H1 (cell line): ENCODE results near the gene UQCRC2. TPM values are rescaled to one million over a fixed set of nuclear protein-coding genes. Genes with fewer than 3 reads are reported as not detected.

Experiments
- ATF2 ChIP-seq: IDR thresholded peaks from 2 replicates; pipeline ENCODE4 v1.6.1; 2012; ENCODE audit warnings: low read length, inconsistent platforms
- BACH1 ChIP-seq: IDR thresholded peaks from 2 replicates; pipeline ENCODE4 v1.6.1; 2012; ENCODE audit warnings: low read length, improper control_type of control experiment
- CBX5 ChIP-seq: fragments of 300-800, 300-1000 bp; sonication (generic); IDR thresholded peaks from 2 replicates; pipeline ENCODE4 v1.7.1; 2016; ENCODE audit warnings: antibody characterized with exemption, low read length, low read depth
- CEBPB ChIP-seq: IDR thresholded peaks from 2 replicates; pipeline ENCODE4 v1.6.1; 2012; ENCODE audit warnings: low read depth, low read length
- CTBP2 ChIP-seq: IDR thresholded peaks from 2 replicates; pipeline ENCODE4 v1.7.0; 2011; ENCODE audit warnings: borderline replicate concordance, mild to moderate bottlenecking, moderate library complexity, mixed read lengths, low read length; ENCODE audit not compliant: insufficient read depth, insufficient read length
- EP300 ChIP-seq, 2 experiments: IDR thresholded peaks; 1 replicate in 1 of 2; 2 replicates in 1 of 2; pipeline ENCODE4 v1.6.1; 2011 to 2012; ENCODE audit warnings: low read depth in 2 of 2, low read length in 2 of 2, mild to moderate bottlenecking in 2 of 2, borderline replicate concordance in 1 of 2, inconsistent platforms in 1 of 2, moderate library complexity in 1 of 2
- EZH2 ChIP-seq: fragments of 200-600 bp; sonication (generic); IDR thresholded peaks from 2 replicates; pipeline ENCODE4 v1.7.1; 2012; ENCODE audit warnings: low read depth, mild to moderate bottlenecking, moderate library complexity, low read length, inconsistent platforms; ENCODE audit not compliant: severe bottlenecking
- GTF2F1 ChIP-seq: IDR thresholded peaks from 2 replicates; pipeline ENCODE4 v1.6.1; 2012; ENCODE audit warnings: low read depth, low read length, improper control_type of control experiment, borderline replicate concordance
- MAX ChIP-seq: IDR thresholded peaks from 2 replicates; pipeline ENCODE4 v1.6.1; 2012; ENCODE audit warnings: inconsistent platforms
- POLR2AphosphoS5 ChIP-seq: IDR thresholded peaks from 2 replicates; pipeline ENCODE4 v1.6.1; 2011; ENCODE audit warnings: low read depth, low read length
- POU5F1 ChIP-seq: IDR thresholded peaks from 2 replicates; pipeline ENCODE4 v1.6.1; 2011; ENCODE audit warnings: low read depth, mild to moderate bottlenecking, low read length, moderate library complexity
- RAD21 ChIP-seq, 2 experiments: IDR thresholded peaks in 1 of 2; conservative IDR thresholded peaks in 1 of 2; 2 replicates each; pipeline ENCODE4 v1.6.1; 2011; ENCODE audit warnings: low read depth in 2 of 2, low read length in 2 of 2, improper control_type of control experiment in 1 of 2, inconsistent platforms in 1 of 2, mild to moderate bottlenecking in 1 of 2, moderate library complexity in 1 of 2
- RNF2 ChIP-seq: fragments of 200-900, 300-1000 bp; sonication (generic); IDR thresholded peaks from 2 replicates; pipeline ENCODE4 v1.7.1; 2016; ENCODE audit warnings: borderline replicate concordance, low read depth, mild to moderate bottlenecking, antibody characterized with exemption, low read length; ENCODE audit not compliant: poor library complexity, severe bottlenecking; ENCODE audit errors: missing control alignments
- SAP30 ChIP-seq: fragments of 300-600 bp; sonication (generic); IDR thresholded peaks from 2 replicates; pipeline ENCODE4 v1.7.1; 2012; ENCODE audit warnings: low read length, moderate library complexity, mild to moderate bottlenecking, inconsistent platforms; ENCODE audit not compliant: insufficient read depth, insufficient replicate concordance
- SRF ChIP-seq: IDR thresholded peaks from 2 replicates; pipeline ENCODE4 v1.6.1; 2011; ENCODE audit warnings: mild to moderate bottlenecking, low read depth, low read length, moderate library complexity
- TEAD4 ChIP-seq: IDR thresholded peaks from 2 replicates; pipeline ENCODE4 v1.6.1; 2012; ENCODE audit warnings: low read depth, low read length, inconsistent platforms, mixed read lengths
- YY1 ChIP-seq: IDR thresholded peaks from 2 replicates; pipeline ENCODE4 v1.6.1; 2011; ENCODE audit warnings: low read depth, mild to moderate bottlenecking, low read length
- polyA plus RNA-seq, 7 experiments: library from polyadenylated mRNA; depleted of rRNA in 3 of 7; stranded (reverse) in 5 of 7; unstranded in 2 of 7; fragments of >200 nt in 5 of 7; fragments of 200-250 nt in 2 of 7; gene quantifications; 1 replicate in 5 of 7; 2 replicates in 1 of 7; 4 replicates in 1 of 7; pipeline versions ENCODE4 v1.2.1 to v1.2.3, GENCODE V29; 2011 to 2013; ENCODE audit warnings: missing spikeins in 2 of 7, mixed read lengths in 2 of 7
- total RNA-seq: library from RNA; stranded (reverse); fragmentation: NEBNext Ultra II Directional; extraction: Animal tissue kit (Norgen Biotek cat#: 25700); gene quantifications from 2 replicates; pipeline ENCODE4 v1.2.1, GENCODE V29; 2021
- TF ChIP-seq, protein P1 (sequence below), 3 experiments: IDR thresholded peaks; 1 replicate in 2 of 3; 2 replicates in 1 of 3; pipeline versions ENCODE4 v1.5.1 to v1.6.1; 2011; ENCODE audit warnings: low read length in 3 of 3, mild to moderate bottlenecking in 3 of 3, inconsistent platforms in 2 of 3, low read depth in 1 of 3, moderate library complexity in 1 of 3; ENCODE audit not compliant: insufficient read depth in 1 of 3; ENCODE audit errors: control extremely low read depth in 1 of 3

The UQCRC2 gene
- total and polyA plus RNA-seq, 2 of the 8 experiments (the other 6 are each of a cell fraction or from before 2014, with no cell fraction given): 94.4 to 182 TPM

GRCh38 chr16:22007509-22008214 is 54.5 kb downstream of the UQCRC2 start, which contains the start of gene MOSMO (continued):
- TF ChIP-seq, protein P1, sequence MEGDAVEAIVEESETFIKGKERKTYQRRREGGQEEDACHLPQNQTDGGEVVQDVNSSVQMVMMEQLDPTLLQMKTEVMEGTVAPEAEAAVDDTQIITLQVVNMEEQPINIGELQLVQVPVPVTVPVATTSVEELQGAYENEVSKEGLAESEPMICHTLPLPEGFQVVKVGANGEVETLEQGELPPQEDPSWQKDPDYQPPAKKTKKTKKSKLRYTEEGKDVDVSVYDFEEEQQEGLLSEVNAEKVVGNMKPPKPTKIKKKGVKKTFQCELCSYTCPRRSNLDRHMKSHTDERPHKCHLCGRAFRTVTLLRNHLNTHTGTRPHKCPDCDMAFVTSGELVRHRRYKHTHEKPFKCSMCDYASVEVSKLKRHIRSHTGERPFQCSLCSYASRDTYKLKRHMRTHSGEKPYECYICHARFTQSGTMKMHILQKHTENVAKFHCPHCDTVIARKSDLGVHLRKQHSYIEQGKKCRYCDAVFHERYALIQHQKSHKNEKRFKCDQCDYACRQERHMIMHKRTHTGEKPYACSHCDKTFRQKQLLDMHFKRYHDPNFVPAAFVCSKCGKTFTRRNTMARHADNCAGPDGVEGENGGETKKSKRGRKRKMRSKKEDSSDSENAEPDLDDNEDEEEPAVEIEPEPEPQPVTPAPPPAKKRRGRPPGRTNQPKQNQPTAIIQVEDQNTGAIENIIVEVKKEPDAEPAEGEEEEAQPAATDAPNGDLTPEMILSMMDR (IDR thresholded peaks at IDR 0.05; ENCODE audit: control extremely low read depth in 1 of 3, insufficient read depth in 1 of 3, low read depth in 1 of 3, low read length in 3 of 3): no peak
- TF ChIP-seq POLR2AphosphoS5 (no peak), EZH2 (no peak), EP300 (IDR thresholded peaks at IDR 0.05; ENCODE audit: borderline replicate concordance in 1 of 2, low read depth in 2 of 2, low read length in 2 of 2) (no peak), SAP30 (no peak), BACH1 (no peak), CBX5 (no peak), CEBPB (no peak), TEAD4 (no peak), POU5F1 (no peak), SRF (no peak), RAD21 (IDR thresholded peaks at IDR 0.05 in 1 of 2, conservative IDR thresholded peaks at IDR 0.05 in 1 of 2; ENCODE audit: low read depth in 2 of 2, low read length in 2 of 2) (no peak), CTBP2 (no peak), MAX (no peak; the same call in 1 of the 2 replicates), GTF2F1 (no peak), ATF2 (no peak), RNF2 (no peak), YY1 (no peak)
